Suprapubic skin (tissue), 3 donors: Measurements from ENCODE around the gene SPAG16.

Experiments
- EP300 ChIP-seq: sonication (generic); formaldehyde crosslinking; IDR thresholded peaks from one replicate; pipeline ENCODE4 v1.6.1; 2017; ENCODE audit warnings: antibody characterized with exemption
- TF ChIP-seq, protein P1 (sequence below), 2 donors: fragments of 200-600 bp in 1 of 2; fragments of 450-650 bp in 1 of 2; sonication (generic) in 1 of 2; IDR thresholded peaks; one replicate each; pipeline ENCODE4 v1.5.1; 2016 to 2019; ENCODE audit warnings: antibody characterized with exemption in 2 of 2, mild to moderate bottlenecking in 1 of 2, moderate library complexity in 1 of 2

DNA sequence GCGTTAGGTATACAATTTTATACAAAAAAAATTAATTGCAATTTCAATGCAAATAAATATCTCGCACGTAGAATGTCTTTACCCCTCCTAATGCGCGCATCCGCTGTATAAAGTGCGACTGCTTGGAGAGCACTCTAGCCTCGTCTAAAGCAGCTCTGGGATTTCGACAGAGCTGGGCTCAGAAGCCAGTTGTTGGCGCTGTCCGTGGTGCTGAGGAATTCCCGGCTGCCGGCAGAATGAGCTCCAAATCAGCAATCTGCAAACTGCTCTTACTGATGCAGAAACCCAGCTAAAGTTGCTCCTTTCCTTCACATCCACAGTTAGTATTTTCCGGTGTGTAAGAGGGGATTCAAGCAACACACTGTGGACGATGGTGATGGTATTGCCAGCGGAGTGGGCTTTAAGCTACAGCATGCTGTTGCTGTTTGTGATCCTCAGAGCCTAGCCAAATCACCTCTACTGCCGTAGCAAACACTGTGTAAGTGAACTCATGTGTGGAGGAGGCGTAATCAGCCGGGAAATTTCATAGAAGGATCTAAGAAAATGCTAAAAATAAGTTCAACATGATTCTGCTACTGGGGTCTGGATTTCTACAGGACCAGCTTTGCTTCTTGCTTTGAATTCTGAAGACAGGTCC, 1126.8 kb downstream of the SPAG16 start, which contains the start of gene VWC2L:
- TF ChIP-seq, protein P1, sequence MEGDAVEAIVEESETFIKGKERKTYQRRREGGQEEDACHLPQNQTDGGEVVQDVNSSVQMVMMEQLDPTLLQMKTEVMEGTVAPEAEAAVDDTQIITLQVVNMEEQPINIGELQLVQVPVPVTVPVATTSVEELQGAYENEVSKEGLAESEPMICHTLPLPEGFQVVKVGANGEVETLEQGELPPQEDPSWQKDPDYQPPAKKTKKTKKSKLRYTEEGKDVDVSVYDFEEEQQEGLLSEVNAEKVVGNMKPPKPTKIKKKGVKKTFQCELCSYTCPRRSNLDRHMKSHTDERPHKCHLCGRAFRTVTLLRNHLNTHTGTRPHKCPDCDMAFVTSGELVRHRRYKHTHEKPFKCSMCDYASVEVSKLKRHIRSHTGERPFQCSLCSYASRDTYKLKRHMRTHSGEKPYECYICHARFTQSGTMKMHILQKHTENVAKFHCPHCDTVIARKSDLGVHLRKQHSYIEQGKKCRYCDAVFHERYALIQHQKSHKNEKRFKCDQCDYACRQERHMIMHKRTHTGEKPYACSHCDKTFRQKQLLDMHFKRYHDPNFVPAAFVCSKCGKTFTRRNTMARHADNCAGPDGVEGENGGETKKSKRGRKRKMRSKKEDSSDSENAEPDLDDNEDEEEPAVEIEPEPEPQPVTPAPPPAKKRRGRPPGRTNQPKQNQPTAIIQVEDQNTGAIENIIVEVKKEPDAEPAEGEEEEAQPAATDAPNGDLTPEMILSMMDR (IDR thresholded peaks at IDR 0.05) = no peak
- no peak for TF ChIP-seq EP300
